Left lobe of liver (tissue), 2 donors: Measurements from ENCODE around the gene IQGAP3. TPM values are rescaled to one million over a fixed set of nuclear protein-coding genes. Genes with fewer than 3 reads are reported as not detected.
A peak's percentile ranks its signal among the peaks of the same experiment; 100 is the strongest.
"Not testable (repeated sequence)": the region's sequence is repeated elsewhere in the genome, so short reads cannot be mapped to it uniquely, and the experiment has no call there.

ENCODE experiments used
- ATAC-seq: fragments of 200-7000 bp; cut with Tn5 transposase; one replicate; pipeline ENCODE4 v1.9.1; 2020; ENCODE audit warnings: mild to moderate bottlenecking, moderate library complexity
- DNase-seq: peaks from one replicate; pipeline ENCODE4 v3.0.0-alpha.2; 2020; ENCODE audit warnings: low spot score
- total RNA-seq: library from RNA; stranded (reverse); gene quantifications from one replicate; pipeline ENCODE4 v1.2.1, GENCODE V29; 2021
- donor health status: DM: no; HTN: no; CAD: no; lungs with moderate emphysema.
- donor health status: DM: no; HTN: yes; CAD: no.

IQGAP3 gene
- total RNA-seq, 1 donor from 2014 or later = 0.23 TPM

DNA sequence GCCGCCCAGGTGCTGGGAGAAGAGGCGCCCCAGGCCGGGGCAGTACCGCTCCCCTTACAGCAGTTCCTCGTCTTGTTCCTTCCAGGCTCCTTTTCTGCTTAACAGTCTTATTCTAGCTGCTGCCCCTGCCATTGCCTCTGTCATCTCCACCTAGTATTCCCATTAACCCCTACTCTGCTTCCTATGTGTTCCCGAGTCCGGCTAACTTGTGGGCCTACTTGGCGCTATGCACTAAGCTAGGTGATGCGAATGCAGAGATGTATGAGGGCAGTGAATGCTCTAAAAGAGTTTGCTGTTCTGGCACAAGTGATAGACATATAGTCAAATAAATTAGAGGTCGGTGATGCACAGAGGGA is 276 bp upstream of the IQGAP3 start:
- no peak for DNase-seq
- ATAC-seq = no peak

- DNase-seq = no peak
- no peak for ATAC-seq
Measured at GRCh38 chr1:156571261-156571852, 1.0 kb downstream of the IQGAP3 start.

DNA sequence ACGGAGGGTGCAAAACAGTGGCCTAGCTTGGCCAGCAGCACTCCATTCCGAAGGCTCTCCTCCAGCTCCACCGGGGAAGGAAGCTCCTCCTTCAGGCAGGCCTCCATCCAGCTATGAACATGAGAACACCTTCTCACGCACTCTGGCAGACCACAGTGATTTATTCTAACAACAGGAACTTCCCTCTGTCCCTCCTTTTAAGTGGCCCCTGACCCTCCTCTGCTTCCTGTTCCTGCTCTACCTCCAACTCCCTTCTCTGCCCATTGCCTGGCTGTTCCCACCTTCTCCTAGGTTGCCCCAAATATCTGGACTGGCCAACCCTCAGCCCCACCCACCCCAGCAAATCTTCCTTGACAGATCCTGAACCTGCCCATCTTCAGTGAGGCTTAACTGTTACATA is 5.9 kb downstream of the IQGAP3 start:
- DNase-seq (no peak), ATAC-seq (no peak)

DNA sequence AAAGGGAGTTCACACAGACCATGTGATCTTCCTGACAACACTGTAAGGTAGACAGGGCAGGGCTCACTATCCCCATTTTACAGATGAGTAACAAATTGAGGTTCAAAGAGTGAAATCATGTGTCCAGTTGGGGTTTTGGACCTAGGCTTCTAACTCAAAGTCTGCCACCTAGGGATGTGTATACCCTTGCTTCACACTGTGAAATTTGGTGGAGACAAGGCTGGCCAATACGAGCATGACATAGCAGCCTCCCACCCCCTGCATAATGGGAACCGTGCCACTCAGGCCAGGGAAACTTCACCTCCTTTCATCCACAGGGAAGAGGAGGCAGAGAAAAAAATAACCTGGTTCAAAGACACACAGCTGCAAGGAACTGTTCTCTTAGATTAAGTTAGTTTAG is 6.8 kb downstream of the IQGAP3 start:
- no peak for DNase-seq
- no peak for ATAC-seq

- DNase-seq = no peak
- no peak for ATAC-seq
Measured at GRCh38 chr1:156560585-156561163, 11.7 kb downstream of the IQGAP3 start.

GRCh38 chr1:156559797-156560385 is 12.5 kb downstream of the IQGAP3 start:
- DNase-seq (no peak), ATAC-seq (no peak)

- ATAC-seq = no peak
- DNase-seq = no peak
Measured at GRCh38 chr1:156559086-156559796, 13.1 kb downstream of the IQGAP3 start.

DNA sequence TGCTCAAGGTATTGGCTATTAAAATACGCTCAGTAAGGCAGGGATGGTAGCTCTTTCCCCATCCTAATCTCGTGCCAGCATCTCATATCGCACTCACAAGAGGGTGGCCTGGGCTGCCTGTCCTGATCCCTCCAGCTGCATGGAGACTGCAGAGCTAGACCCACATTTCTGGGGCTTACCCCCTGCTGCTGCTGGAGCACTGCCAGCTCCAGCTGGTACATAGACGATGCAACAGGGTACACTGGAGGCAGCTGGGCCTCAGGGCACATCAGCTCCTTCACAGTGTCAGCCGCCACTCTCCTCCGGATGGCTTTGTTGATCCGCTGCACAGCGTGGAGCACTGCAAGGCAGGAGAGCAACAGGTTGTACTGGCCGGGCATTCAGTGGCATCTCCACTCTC is 16.0 kb downstream of the IQGAP3 start:
- ATAC-seq (no peak), DNase-seq (no peak)

DNA sequence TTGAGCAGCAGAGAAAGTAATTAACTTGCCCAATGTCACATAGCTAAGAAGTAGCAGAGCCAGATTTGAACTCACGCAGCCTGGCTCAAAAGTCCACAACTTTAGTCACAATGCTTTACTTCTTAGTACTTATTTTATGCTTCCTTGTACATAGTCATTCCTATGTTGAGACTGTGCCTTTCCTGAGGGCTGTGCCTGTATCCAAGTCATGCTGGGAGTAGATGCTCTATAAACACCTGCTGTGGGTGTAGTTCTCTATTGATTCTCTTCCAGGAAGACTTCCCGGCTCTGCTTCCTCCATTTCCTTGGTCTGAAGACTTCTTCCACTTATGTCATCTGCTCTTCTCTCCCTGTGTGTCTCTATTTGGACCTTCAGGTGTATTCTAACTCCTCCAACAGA is 16.6 kb downstream of the IQGAP3 start:
- DNase-seq = no peak
- ATAC-seq = no peak

DNA sequence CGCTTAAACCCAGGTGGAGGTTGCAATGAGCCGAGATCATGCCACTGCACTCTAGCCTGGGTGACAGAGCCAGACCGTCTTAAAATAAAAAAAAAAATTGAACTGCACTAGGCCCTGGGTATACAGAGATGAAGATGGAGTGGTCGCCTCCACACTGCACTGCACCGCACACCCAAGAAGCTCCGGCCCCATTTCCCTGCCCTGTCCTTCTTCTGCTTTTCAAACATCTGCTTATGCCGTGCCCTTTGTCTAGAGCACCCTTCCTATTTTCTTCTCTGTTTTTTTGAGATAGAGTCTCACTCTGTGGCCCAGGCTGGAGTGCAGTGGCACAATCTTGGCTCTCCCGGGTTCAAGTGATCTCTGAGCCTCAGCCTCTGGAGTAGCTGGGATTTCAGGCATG is 17.4 kb downstream of the IQGAP3 start:
- no peak for DNase-seq
- no peak for ATAC-seq

- DNase-seq (no peak), ATAC-seq (no peak)
Measured at GRCh38 chr1:156553860-156554485, 18.4 kb downstream of the IQGAP3 start.

- peak; percentile 63 for ATAC-seq
- DNase-seq = not testable (repeated sequence)
Measured at GRCh38 chr1:156552937-156553336, 19.4 kb downstream of the IQGAP3 start.

- DNase-seq = no peak
- no peak for ATAC-seq
Measured at GRCh38 chr1:156552518-156552917, 19.8 kb downstream of the IQGAP3 start.

- DNase-seq (no peak), ATAC-seq (no peak)
Measured at GRCh38 chr1:156551869-156552268, 20.5 kb downstream of the IQGAP3 start.

DNA sequence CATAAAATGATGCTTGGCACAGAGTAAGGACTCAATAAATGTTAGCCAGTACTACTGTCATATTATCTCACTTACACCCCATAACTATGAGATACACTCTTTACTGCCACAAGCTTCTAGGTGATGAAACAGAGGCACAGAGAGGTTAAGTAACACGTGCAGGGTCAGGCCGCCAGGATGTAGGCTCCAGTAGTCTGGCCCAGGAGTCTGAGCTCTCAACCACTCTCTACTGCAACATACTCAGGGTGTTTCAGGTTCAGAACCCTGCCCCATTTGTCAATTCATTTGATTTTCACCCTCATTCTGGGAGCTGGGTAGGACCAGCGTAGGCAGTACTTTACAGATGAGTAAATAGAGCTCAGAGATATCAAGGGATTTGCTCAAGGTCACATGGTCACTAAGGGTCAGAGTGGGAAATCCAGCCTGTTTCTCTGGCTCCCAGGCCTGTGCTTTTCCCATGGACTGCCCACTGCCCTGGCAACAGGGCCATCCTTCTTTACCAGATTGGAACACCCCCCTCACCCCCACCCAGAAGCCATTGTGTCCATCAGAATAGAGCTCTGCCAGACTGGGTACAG is 21.2 kb downstream of the IQGAP3 start:
- no peak for ATAC-seq

DNA sequence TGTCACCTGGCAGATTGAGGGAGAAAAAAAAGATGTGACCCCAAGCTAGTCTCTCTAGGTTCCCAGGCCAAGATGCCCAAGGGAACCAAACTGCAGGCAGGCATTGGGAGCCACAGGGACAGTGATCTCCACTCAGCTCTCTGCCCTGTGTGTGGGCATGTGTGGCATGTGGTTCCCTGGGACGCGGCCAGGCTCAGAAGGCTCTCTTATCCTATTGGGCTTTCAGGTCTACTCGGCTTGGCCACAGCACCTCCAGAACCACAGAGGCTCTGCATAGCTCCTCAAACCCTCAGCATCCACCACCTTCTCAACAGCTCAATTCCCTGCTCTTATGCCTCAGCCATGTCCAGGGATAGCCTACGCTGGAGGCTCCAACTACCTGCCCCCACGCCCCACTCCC is 22.0 kb downstream of the IQGAP3 start:
- DNase-seq = no peak
- ATAC-seq = no peak

More for the DNA sequence above, 21.2 kb downstream of the IQGAP3 start:
- DNase-seq = no peak

DNA sequence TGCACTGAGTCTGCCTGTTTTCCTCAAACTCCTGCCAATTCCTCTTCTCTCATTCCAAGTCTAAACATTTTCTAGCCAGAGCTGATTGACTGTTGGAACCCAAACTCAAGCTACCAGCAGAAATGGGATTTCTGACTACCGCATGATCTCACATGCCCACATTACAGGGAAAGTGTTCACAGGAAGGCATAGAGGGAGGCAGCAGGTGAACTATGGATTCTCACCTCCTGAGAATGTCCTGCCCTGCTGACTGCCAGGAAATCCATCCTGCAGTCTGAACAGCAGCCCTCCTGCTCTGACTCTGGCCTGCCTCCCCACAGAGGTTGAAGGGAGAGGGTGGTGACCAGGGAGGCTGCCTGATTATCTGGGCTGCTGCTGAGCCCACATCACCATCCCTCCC is 22.5 kb downstream of the IQGAP3 start:
- ATAC-seq (no peak), DNase-seq (no peak)

GRCh38 chr1:156549390-156549789 is 23.0 kb downstream of the IQGAP3 start:
- ATAC-seq (no peak), DNase-seq (no peak)

DNA sequence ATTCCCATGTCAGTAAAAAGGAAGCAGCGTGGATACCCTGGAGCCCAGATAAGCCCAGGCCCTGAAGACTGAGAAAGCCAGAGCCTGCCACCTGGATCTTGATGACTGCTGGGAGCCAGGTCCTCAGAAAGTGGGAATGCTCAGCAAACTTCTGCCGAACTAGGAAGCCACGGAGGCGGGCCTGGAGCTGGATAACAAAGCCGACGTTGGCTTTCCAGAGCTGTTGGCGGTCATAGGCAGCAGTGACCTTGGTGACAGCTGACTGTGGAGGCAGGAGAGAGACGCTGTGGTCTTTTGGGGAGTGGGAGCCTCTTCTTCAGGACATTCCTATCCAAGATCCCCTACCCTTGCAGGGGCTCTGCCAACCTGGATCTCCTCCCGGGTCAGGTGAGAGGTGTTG is 24.4 kb downstream of the IQGAP3 start:
- no peak for ATAC-seq

DNA sequence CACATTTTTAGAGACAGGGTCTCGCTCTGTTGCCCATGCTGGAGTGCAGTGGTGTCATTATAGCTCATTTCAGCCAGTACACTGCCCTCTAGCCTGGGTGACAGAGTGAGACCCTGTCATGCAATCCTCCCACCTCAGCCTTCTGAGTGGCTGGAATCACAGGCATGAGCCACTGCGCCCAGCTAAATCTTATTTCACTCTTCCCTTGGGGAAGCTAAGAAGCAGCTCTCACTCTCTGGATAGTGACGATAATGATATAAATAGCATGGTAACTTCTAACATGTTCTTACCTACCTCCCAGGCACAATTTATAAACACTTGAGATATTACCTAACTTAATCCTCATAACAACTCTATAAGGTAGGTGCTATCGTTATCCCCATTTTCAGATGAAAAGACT is 24.9 kb downstream of the IQGAP3 start:
- DNase-seq (no peak), ATAC-seq (no peak)

More for the DNA sequence above, 24.4 kb downstream of the IQGAP3 start:
- no peak for DNase-seq

DNA sequence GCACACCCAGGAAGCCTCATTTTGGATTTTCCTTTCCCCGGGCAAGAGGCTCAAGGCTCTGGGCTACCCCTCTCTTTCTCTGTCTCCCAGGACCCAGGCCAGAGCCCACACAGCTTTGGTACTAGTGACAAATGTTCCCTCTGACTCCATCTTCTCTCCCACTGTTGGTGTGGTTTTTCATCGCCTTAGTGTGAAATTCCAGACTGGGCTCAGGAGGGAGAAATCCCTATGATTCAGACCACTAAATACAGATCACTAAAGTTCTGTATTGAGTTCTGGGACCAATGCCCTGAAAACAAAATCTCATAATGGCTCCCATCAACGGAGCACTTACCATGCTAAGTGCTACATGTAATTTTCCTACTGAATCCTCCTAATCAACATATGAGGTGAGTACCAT is 26.1 kb downstream of the IQGAP3 start:
- ATAC-seq (no peak), DNase-seq (no peak)
